Left kidney (tissue), 2 donors: ENCODE results near the gene PPP2CA. TPM values are rescaled to one million over a fixed set of nuclear protein-coding genes. Genes with fewer than 3 reads are reported as not detected.

Source experiments
- DNase-seq: peaks from one replicate; pipeline ENCODE4 v3.0.0-alpha.2; 2013
- polyA plus RNA-seq: library from polyadenylated mRNA; unstranded; fragments of 120-200 nt; gene quantifications from one replicate; pipeline ENCODE4 v1.2.1, GENCODE V29; 2013; ENCODE audit not compliant: insufficient read length

Gene PPP2CA
- polyA plus RNA-seq, 1 donor = 210 TPM

DNA sequence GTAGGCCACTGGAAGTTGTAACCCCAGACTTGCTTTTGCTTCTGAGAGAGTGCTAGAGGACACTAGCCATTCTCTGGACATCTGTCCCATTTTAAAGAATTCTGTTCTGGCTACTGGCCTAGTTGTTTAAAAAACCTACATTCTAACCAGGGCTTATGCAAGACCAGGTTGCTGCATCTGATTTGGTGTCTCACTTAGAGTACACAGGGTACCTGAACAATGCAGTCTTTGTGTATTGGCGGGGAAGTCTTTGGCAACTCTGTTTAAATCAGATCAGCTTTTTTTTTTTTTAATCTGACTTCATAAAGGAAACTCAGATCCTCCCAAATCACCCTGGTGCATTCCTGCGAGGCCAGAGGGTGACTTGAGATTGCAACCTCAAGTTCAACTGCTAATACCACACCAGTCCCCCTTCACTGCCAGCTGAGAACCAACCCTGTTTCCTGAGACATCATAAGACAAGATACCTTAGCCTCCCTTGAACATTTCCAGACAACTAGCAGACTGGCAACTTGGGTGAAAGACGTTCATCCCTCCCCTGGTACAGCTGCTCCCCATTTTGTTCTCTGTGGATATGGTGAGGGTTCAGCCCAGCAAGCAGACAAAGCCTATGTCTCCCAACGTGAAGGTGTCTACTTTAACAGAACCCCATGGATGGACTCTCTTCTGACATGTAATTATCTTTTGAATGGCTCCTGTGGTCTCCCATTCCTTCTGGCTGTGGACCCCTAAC is 76.1 kb downstream of the PPP2CA start:
- DNase-seq = no peak

DNA sequence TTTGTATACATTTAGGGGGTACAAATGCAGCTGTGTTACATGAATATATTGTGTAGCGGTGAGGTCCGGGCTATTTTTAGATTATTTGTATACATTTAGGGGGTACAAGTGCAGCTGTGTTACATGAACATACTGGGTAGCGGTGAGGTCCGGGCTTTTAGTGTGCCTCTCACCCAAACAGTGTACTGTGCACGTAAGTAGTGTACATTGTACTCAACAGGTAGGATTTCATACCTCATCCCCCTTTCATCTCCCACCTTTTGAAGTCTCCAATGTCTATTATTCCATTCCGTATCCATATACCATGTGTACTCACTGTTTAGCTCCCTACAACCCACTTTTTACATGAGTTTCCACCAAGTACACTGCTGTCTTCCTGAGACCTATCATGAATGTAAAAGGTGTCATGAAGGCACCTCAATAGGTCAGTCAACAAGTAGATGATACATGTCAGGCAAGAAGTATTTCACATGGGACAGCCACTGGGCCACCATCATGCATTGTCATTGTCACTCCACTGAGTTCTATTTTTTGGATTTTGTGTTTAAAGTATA is 76.8 kb downstream of the PPP2CA start:
- DNase-seq = no peak

- DNase-seq = peak; percentile 39
Observed at GRCh38 chr5:134148316-134148715, 77.6 kb downstream of the PPP2CA start.

DNA sequence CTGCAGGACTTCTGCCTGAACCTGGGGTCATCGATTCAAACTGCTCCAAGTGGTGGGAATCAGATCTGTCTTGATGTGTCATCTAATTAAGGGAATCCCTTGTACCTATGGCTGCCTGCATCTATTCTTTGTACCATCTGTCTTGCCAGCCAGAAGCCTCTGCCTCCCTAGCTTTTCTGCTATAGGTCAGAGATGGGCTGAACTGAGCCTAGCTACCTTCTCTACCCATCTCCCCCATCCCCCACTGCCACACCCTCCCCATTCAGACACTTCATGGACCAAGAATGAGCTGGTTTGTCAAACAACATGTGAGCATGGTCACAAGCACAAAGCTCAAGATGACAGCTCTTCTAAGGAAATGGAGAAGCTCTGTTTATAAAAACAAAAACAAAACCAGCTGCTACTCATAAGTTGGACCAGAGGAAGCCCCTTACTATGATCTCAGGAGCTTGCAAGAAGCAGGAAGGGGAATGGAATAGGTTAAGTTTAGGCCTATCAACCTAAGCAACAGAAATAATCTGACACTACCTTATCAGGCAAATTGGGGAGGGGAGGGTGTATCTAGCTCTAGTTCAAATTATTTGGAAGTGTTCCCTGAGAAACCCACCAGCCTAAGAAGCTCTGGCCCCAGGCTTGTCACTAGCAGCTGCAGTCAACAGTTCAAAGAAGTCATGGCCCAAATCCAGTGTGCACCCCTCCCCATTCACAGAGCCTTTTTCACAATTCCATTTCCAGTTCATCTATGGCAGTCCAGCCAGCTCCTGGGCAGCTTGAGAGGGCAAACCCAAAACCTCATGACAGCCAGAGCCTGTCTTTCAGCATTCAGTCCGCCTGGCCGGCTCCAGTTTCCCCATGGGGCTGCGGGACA is 79.0 kb downstream of the PPP2CA start:
- no peak for DNase-seq

DNA sequence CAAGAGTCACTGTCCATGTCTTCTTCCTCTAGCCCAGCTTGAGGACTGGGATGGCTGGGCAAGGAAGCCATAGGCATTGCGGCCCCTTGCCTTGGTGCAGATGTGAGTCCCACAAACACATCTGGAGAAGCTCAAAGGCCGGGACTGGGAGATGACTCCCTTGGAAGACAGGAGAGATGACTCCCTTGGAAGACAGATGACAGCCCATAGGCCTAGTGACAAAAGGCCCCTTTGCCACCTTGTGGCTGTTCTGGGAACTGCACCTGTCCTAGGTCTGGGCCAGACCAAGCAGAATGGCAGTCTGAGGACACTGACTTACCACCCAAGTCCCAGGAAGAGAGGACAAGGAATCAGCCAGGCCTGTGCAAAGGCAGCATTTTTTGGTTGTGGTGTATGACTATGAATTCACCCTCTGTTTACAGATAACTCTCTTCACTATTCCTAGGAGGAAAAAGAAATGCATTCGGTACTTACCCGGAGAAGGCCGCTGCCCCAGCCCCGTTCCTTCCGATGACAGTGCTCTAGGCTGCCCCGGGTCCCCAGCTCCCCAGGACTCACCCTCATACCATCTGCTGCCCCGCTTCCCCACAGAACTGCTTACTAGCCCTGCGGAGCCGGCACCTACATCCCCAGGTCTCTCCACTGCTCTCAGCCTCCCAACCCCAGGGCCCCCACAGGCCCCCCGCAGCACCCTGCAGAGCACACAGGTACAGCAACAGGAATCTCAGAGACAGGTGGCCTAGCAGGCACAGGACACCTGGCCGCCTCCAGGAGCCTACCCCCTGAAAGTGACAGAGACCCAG is 79.9 kb downstream of the PPP2CA start:
- DNase-seq = peak; percentile 64

- no peak for DNase-seq
Observed at GRCh38 chr5:134145041-134145757, 80.7 kb downstream of the PPP2CA start.

Other genes with a start within 250 kb of the PPP2CA start
- 200 TPM for gene VDAC1, start 221.1 kb downstream of the PPP2CA start, polyA plus RNA-seq
- 13.0 TPM for gene TCF7, start 111.4 kb downstream of the PPP2CA start, polyA plus RNA-seq
- 766 TPM for gene SKP1, start 49.1 kb downstream of the PPP2CA start, polyA plus RNA-seq
- 8.0 TPM for gene CDKL3, start 141.1 kb upstream of the PPP2CA start, polyA plus RNA-seq
- 128 TPM for gene UBE2B, start 145.5 kb upstream of the PPP2CA start, polyA plus RNA-seq
- gene CDKN2AIPNL, start 185.8 kb upstream of the PPP2CA start, polyA plus RNA-seq = 32.8 TPM